ENCODE results near the gene EVPL. TPM values are rescaled to one million over a fixed set of nuclear protein-coding genes. Genes with fewer than 3 reads are reported as not detected.

EVPL gene
- total RNA-seq, result 10 to 100 TPM in 1 of 2 donors, 1 to 10 TPM in 1; 4.9 to 13.0 TPM

DNA sequence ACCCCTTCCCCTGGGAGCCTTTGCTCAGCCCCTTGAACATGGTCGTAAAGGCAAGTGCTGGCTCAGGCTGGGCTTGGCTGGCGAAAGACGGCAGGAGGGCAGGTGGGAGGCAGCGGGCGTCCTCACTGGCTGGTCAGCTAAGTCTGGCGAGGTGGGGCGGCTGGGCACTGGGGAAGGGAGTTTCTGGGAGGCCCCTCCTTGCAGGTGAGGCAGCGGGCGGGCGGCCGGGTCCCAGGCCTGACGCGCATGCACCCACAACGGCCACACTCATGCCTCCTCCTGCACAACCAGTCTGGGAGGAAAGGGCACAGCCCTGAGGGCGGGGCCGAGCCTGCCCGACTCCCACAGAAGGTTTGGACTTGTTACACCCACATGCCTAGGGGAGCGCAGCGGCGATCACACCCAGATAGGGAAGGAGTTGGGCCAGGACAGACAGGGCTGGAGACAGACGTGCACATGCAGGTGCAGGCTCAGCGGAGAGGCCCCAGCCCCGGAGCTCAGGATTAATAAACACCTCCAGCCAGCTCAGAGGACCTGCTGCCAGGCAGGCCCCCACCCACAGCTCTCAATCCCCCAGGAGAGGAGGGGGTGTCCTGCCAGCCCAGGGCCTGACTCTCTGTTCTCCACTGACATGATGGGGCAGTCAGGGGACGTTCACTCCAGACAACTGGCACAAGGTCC lies at the start of gene EVPL:
Gene EVPL (minus strand): TSS at position 148 of the 681 bp plus-strand sequence. CDS start 108 bp downstream, at position 40.
- H3K27me3 ChIP-seq, result no peaks in the 10 kb centered on the region
- H3K9me3 ChIP-seq, result no peaks in the 10 kb centered on the region
- peak; percentile 64 to 75 (median 66) for DNase-seq
- peaks cover 15% of the 10 kb centered on the region for H3K4me1 ChIP-seq
- WGBS, 2 donors, result 29 to 74% methylated on average over 1 to 24 of the region's 24 CpGs
- H3K4me3 ChIP-seq, result no peak within 1 kb of the TSS
- TF ChIP-seq, protein P1, sequence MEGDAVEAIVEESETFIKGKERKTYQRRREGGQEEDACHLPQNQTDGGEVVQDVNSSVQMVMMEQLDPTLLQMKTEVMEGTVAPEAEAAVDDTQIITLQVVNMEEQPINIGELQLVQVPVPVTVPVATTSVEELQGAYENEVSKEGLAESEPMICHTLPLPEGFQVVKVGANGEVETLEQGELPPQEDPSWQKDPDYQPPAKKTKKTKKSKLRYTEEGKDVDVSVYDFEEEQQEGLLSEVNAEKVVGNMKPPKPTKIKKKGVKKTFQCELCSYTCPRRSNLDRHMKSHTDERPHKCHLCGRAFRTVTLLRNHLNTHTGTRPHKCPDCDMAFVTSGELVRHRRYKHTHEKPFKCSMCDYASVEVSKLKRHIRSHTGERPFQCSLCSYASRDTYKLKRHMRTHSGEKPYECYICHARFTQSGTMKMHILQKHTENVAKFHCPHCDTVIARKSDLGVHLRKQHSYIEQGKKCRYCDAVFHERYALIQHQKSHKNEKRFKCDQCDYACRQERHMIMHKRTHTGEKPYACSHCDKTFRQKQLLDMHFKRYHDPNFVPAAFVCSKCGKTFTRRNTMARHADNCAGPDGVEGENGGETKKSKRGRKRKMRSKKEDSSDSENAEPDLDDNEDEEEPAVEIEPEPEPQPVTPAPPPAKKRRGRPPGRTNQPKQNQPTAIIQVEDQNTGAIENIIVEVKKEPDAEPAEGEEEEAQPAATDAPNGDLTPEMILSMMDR (IDR thresholded peaks at IDR 0.05), result peak in 1 of 7 experiments; percentile 3
- peak in 2 of 3 donors; percentile 40 for TF ChIP-seq POLR2A (IDR thresholded peaks at IDR 0.05)
- intact Hi-C loops (cut with DNase I), result no loop called here
- peak within 1 kb of the TSS in 3 of 4 donors; percentile 46 to 74 (median 64) for H3K27ac ChIP-seq
- ATAC-seq, result peak; percentile 86
- H3K36me3 ChIP-seq (replicated peaks in 1 of 2; ENCODE audit: insufficient read depth in 1 of 2, low read depth in 2 of 2), result no peaks in the 10 kb centered on the region

DNA sequence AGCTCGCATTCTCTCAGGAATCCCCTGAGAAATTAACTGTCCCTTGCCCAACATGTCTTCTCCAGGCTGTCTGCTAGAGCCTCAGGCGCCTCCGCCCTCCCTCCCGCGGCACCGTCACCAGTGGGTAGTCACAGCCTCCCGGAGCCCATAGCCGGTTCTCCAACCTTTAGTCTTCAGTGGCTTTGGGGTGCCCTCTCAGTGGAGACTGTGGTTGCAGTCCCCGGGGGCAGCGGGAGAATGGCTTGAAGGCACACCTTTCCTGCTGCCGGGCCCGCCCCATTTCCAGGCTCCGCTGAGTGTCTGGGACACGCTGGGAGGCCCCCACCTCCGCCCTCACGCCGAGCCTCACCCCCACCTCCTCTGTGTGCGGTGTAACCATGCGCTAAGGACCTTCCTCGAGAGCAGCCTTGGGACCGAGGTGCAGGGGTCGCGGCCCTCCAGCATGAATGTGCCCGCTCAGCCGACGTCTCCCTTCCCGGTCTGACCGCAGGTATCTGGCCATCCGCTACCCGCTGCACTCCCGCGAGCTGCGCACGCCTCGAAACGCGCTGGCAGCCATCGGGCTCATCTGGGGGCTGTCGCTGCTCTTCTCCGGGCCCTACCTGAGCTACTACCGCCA lies 49.1 kb upstream of the EVPL start:
- Histone ChIP-seq H3K27me3 (peaks cover 7 to 42% of the 10 kb centered on the region in 2 donors), H3K9me3 (no peaks in the 10 kb centered on the region), H3K4me1 (peaks cover 62% of the 10 kb centered on the region), H3K27ac (no peak overlapping the region), H3K36me3 (replicated peaks in 1 of 2; ENCODE audit: insufficient read depth in 1 of 2, low read depth in 2 of 2) (no peaks in the 10 kb centered on the region), H3K4me3 (no peak overlapping the region)
- 17 to 46% methylated on average over 31 to 40 of the region's 41 CpGs for whole genome bisulfite sequencing, 2 donors
- no peak for ATAC-seq
- DNase-seq, result no peak
- TF ChIP-seq POLR2A (IDR thresholded peaks at IDR 0.05), result no peak
- TF ChIP-seq, protein P1 (IDR thresholded peaks at IDR 0.05), result no peak
- intact Hi-C loops (cut with DNase I), result no loop called here

DNA sequence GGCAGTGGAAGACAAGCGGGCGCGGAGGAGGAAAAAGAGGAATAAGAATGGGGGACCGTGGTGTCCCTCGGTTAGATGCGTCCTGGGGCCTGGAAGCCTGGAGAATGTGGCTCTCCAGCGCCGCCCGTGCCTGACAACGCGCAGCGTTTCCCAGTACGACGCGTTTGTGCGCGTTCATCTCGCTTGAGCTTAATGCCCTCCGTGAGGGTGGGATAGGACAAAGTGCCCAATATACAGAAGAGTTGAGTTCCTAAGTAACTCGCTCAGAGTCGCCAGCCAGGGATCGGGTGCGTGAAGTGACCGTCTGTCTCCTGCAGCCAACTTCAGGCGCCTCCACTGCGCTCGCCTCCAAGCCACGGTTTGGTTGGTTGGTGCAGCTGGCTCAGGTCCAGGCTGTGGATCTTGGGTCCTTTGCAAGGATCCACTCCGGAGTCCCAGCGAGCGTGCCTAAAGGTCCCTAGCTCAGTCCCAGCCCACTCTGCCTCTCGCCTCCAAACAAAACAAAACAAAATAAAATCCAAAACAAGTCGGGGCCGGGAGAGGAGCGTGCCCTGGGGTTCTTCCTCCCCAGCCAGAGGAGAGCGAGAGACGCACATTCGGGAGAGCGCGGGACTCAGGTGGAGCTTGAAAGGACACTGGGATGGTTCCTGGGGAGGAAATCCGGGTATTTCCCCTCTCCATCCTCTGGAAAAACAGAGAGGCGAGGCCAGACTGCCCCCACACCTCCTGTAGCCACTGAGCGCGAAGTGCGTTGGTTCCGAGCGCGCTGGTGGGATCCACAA lies 48.4 kb upstream of the EVPL start:
- TF ChIP-seq, protein P1 (IDR thresholded peaks at IDR 0.05), result no peak
- no peak for TF ChIP-seq POLR2A (IDR thresholded peaks at IDR 0.05)
- H3K27me3 ChIP-seq, result peaks cover 7 to 42% of the 10 kb centered on the region in 2 donors
- intact Hi-C loops (cut with DNase I), result no loop called here
- peaks cover 67% of the 10 kb centered on the region for H3K4me1 ChIP-seq
- DNase-seq (no peak), ATAC-seq (no peak)
- H3K9me3 ChIP-seq, result no peaks in the 10 kb centered on the region
- H3K27ac ChIP-seq, result no peak overlapping the region
- WGBS, 2 donors, result 19 to 31% methylated on average over 36 to 48 of the region's 48 CpGs
- H3K4me3 ChIP-seq, result no peak overlapping the region
- no peaks in the 10 kb centered on the region for H3K36me3 ChIP-seq (replicated peaks in 1 of 2; ENCODE audit: insufficient read depth in 1 of 2, low read depth in 2 of 2)

DNA sequence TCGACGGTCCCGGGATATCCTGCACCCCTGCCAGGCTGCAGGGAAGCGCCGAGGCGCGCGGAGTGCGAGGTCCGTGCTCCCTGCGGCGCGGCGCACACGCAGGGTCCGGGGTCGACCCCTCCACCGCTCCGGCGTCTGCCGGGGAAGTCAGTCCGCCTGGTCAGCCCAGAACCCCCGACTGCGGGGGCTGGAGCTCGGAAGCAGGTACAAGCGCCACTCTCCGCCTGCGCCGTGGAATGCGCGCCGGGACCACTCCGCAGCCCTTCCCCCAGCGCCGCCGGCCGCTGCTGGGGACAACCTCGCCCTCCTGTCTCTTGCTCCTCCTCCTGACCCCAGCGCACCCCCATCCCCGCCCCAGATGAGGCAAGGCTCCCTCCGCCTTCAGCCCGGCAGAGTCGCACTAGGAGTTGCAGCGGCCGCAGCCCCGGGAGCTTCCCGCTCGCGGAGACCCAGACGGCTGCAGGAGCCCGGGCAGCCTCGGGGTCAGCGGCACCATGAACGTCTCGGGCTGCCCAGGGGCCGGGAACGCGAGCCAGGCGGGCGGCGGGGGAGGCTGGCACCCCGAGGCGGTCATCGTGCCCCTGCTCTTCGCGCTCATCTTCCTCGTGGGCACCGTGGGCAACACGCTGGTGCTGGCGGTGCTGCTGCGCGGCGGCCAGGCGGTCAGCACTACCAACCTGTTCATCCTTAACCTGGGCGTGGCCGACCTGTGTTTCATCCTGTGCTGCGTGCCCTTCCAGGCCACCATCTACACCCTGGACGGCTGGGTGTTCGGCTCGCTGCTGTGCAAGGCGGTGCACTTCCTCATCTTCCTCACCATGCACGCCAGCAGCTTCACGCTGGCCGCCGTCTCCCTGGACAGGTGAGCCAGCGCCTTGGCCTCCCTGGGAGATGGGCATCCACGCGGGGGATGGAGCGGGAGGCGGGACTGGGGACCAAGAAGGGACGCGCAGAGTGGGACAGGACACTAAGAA lies 47.6 kb upstream of the EVPL start, which contains the start of gene GALR2:
Gene GALR2 (plus strand): TSS at position 392 of the 974 bp plus-strand sequence. CDS start 103 bp downstream, at position 495.
- intact Hi-C loops (cut with DNase I), result no loop called here
- ATAC-seq (no peak), DNase-seq (no peak)
- H3K9me3 ChIP-seq, result no peaks in the 10 kb centered on the region
- peaks cover 67% of the 10 kb centered on the region for H3K4me1 ChIP-seq
- peaks cover 7 to 42% of the 10 kb centered on the region in 2 donors for H3K27me3 ChIP-seq
- 4 to 15% methylated on average over 14 to 80 of the region's 92 CpGs for WGBS, 2 donors
- H3K36me3 ChIP-seq (replicated peaks in 1 of 2; ENCODE audit: insufficient read depth in 1 of 2, low read depth in 2 of 2), result no peaks in the 10 kb centered on the region
- TF ChIP-seq POLR2A (IDR thresholded peaks at IDR 0.05), result no peak
- H3K27ac ChIP-seq, result no peak within 1 kb of the TSS
- no peak within 1 kb of the TSS for H3K4me3 ChIP-seq
